LNCaP clone FGC (cell line): ENCODE measurements around the gene SOX4.
A peak's percentile ranks its signal among the peaks of the same experiment; 100 is the strongest.

Experiments used
- DNase-seq: peaks from one replicate; pipeline ENCODE4 v3.0.0-alpha.2; 2011; ENCODE audit warnings: low read depth
- H3K4me3 ChIP-seq: 2 replicates; pipeline ENCODE4 v1.5.1; 2011; ENCODE audit warnings: mild to moderate bottlenecking, low read depth, low read length, control low read depth
- TF ChIP-seq, protein P1 (sequence below): IDR thresholded peaks from 2 replicates; pipeline ENCODE4 v1.5.1; 2012; ENCODE audit warnings: mild to moderate bottlenecking; ENCODE audit not compliant: control insufficient read depth, insufficient read depth; ENCODE audit errors: extremely low read depth

Gene SOX4

DNA sequence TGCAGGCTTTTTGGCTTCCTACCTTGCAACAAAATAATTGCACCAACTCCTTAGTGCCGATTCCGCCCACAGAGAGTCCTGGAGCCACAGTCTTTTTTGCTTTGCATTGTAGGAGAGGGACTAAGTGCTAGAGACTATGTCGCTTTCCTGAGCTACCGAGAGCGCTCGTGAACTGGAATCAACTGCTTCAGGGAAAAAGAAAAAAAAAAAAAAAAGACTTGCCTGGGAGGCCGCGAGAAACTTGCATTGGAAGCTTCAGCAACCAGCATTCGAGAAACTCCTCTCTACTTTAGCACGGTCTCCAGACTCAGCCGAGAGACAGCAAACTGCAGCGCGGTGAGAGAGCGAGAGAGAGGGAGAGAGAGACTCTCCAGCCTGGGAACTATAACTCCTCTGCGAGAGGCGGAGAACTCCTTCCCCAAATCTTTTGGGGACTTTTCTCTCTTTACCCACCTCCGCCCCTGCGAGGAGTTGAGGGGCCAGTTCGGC lies 420 bp downstream of the SOX4 start:
- TF ChIP-seq, protein P1, sequence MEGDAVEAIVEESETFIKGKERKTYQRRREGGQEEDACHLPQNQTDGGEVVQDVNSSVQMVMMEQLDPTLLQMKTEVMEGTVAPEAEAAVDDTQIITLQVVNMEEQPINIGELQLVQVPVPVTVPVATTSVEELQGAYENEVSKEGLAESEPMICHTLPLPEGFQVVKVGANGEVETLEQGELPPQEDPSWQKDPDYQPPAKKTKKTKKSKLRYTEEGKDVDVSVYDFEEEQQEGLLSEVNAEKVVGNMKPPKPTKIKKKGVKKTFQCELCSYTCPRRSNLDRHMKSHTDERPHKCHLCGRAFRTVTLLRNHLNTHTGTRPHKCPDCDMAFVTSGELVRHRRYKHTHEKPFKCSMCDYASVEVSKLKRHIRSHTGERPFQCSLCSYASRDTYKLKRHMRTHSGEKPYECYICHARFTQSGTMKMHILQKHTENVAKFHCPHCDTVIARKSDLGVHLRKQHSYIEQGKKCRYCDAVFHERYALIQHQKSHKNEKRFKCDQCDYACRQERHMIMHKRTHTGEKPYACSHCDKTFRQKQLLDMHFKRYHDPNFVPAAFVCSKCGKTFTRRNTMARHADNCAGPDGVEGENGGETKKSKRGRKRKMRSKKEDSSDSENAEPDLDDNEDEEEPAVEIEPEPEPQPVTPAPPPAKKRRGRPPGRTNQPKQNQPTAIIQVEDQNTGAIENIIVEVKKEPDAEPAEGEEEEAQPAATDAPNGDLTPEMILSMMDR = no peak
- peak overlapping the region; percentile 77 for H3K4me3 ChIP-seq
- DNase-seq = no peak

DNA sequence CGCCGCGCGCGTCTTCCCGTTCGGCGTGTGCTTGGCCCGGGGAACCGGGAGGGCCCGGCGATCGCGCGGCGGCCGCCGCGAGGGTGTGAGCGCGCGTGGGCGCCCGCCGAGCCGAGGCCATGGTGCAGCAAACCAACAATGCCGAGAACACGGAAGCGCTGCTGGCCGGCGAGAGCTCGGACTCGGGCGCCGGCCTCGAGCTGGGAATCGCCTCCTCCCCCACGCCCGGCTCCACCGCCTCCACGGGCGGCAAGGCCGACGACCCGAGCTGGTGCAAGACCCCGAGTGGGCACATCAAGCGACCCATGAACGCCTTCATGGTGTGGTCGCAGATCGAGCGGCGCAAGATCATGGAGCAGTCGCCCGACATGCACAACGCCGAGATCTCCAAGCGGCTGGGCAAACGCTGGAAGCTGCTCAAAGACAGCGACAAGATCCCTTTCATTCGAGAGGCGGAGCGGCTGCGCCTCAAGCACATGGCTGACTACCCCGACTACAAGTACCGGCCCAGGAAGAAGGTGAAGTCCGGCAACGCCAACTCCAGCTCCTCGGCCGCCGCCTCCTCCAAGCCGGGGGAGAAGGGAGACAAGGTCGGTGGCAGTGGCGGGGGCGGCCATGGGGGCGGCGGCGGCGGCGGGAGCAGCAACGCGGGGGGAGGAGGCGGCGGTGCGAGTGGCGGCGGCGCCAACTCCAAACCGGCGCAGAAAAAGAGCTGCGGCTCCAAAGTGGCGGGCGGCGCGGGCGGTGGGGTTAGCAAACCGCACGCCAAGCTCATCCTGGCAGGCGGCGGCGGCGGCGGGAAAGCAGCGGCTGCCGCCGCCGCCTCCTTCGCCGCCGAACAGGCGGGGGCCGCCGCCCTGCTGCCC lies 1.1 kb downstream of the SOX4 start:
- no peak for DNase-seq
- TF ChIP-seq, protein P1 = no peak

DNA sequence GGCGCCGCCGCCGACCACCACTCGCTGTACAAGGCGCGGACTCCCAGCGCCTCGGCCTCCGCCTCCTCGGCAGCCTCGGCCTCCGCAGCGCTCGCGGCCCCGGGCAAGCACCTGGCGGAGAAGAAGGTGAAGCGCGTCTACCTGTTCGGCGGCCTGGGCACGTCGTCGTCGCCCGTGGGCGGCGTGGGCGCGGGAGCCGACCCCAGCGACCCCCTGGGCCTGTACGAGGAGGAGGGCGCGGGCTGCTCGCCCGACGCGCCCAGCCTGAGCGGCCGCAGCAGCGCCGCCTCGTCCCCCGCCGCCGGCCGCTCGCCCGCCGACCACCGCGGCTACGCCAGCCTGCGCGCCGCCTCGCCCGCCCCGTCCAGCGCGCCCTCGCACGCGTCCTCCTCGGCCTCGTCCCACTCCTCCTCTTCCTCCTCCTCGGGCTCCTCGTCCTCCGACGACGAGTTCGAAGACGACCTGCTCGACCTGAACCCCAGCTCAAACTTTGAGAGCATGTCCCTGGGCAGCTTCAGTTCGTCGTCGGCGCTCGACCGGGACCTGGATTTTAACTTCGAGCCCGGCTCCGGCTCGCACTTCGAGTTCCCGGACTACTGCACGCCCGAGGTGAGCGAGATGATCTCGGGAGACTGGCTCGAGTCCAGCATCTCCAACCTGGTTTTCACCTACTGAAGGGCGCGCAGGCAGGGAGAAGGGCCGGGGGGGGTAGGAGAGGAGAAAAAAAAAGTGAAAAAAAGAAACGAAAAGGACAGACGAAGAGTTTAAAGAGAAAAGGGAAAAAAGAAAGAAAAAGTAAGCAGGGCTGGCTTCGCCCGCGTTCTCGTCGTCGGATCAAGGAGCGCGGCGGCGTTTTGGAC lies 2.0 kb downstream of the SOX4 start:
- TF ChIP-seq, protein P1 = no peak
- H3K4me3 ChIP-seq = peak overlapping the region; percentile 77
- no peak for DNase-seq

More for the DNA sequence above, 1.1 kb downstream of the SOX4 start:
- H3K4me3 ChIP-seq = peak overlapping the region; percentile 77

DNA sequence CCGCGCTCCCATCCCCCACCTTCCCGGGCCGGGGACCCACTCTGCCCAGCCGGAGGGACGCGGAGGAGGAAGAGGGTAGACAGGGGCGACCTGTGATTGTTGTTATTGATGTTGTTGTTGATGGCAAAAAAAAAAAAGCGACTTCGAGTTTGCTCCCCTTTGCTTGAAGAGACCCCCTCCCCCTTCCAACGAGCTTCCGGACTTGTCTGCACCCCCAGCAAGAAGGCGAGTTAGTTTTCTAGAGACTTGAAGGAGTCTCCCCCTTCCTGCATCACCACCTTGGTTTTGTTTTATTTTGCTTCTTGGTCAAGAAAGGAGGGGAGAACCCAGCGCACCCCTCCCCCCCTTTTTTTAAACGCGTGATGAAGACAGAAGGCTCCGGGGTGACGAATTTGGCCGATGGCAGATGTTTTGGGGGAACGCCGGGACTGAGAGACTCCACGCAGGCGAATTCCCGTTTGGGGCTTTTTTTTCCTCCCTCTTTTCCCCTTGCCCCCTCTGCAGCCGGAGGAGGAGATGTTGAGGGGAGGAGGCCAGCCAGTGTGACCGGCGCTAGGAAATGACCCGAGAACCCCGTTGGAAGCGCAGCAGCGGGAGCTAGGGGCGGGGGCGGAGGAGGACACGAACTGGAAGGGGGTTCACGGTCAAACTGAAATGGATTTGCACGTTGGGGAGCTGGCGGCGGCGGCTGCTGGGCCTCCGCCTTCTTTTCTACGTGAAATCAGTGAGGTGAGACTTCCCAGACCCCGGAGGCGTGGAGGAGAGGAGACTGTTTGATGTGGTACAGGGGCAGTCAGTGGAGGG lies 2.8 kb downstream of the SOX4 start:
- H3K4me3 ChIP-seq = peak overlapping the region; percentile 77
- TF ChIP-seq, protein P1 = no peak
- DNase-seq = no peak

DNA sequence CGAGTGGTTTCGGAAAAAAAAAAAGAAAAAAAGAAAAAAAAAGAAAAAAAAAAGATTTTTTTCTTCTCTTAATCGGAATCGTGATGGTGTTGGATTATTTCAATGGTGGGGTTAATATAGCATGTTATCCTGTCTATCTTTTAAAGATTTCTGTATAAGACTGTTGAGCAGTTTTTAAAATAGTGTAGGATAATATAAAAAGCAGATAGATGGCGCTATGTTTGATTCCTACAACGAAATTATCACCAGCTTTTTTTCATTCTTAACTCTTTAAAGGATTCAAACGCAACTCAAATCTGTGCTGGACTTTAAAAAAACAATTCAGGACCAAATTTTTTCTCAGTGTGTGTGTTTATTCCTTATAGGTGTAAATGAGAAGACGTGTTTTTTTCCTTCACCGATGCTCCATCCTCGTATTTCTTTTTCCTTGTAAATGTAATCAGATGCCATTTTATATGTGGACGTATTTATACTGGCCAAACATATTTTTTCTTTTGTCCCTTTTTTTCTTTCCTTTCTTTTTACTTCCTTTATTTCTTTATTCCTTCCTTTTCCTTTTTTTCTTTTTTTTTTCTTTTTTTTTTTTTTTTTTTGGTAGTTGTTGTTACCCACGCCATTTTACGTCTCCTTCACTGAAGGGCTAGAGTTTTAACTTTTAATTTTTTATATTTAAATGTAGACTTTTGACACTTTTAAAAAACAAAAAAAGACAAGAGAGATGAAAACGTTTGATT lies 3.6 kb downstream of the SOX4 start:
- TF ChIP-seq, protein P1 = 0 out of 2 replicates have a peak, but pooled peaks have one; percentile 15
- H3K4me3 ChIP-seq = peak overlapping the region; percentile 77
- no peak for DNase-seq
